NCI-H1436 (cell line): ENCODE measurements around the gene CD1C.
"Not testable (repeated sequence)": the region's sequence is repeated elsewhere in the genome, so short reads cannot be mapped to it uniquely, and the experiment has no call there.

Source experiments
- DNase-seq: peaks from one replicate; lab custom pipeline; 2025; lab: John Stamatoyannopoulos, UW

Gene CD1C

GRCh38 chr1:158289811-158290210, at the start of gene CD1C:
Gene CD1C (plus strand): TSS chr1:158289923. CDS start chr1:158290065, 142 bp downstream.
- no peak for DNase-seq

DNA sequence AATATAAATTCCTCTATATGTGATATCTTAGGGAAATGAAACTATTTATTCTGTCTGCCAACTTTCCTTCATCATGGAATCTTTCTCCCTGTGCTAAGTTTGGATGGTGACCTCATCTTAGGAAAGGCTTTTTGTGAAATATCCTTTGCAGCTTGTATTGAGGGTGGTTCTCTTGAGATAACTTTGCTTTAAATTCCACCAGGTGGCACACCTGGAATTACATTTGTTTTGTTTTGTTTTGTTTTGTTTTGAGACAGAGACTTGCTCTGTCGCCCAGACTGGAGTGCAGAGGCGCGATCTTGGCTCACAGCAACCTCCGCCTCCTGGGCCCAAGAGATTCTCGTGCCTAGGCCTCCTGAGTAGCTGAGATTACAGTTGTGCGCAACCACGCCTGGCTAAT, 43.1 kb upstream of the CD1C start:
- DNase-seq, result no peak

DNA sequence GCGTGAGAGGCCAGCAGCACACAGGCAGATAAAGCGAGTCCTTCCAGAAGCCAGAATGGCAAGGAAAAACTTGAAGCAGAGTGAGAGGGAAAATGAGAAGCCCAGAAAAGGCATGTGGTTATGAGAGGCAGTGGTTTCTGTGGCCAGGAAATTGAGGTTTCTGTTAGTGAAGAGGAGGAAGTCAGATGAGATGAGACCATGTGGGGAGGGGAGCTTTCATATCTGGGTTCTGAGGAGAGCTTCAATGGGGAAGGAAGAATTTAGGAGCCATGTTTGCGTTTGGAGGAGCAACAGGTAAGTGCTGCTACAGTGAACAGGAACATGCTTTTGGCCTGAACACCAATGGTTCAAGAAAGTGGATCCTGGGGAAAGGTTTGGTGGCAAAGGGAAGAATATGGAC, 41.6 kb upstream of the CD1C start:
- DNase-seq, result no peak

GRCh38 chr1:158248771-158249170, 41.0 kb upstream of the CD1C start:
- DNase-seq, result no peak

- DNase-seq, result no peak
These were observed 40.1 kb upstream of the CD1C start for GRCh38 chr1:158249646-158250045.

DNA sequence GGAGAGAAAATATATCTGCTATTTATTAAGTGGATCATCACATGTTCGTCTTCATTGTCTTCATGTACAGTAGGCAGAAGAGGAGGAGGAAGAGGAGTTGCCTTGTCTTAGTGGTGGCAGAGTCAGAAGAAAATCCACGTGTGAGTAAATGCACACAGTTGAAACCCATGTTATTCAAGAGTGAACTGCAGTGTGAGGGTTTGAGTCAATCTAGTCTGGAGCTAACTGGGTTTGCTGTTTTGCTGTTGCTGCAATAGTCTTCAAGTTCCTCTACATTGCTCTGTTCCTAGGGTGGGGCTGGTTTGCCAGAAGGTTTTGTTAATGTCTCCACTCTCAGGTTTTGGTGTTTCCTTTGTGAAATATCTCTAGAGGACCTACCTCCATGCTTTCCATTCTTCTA, 38.6 kb upstream of the CD1C start:
- no peak for DNase-seq

- DNase-seq, result no peak
These were observed 34.1 kb upstream of the CD1C start for GRCh38 chr1:158255656-158256055.

DNA sequence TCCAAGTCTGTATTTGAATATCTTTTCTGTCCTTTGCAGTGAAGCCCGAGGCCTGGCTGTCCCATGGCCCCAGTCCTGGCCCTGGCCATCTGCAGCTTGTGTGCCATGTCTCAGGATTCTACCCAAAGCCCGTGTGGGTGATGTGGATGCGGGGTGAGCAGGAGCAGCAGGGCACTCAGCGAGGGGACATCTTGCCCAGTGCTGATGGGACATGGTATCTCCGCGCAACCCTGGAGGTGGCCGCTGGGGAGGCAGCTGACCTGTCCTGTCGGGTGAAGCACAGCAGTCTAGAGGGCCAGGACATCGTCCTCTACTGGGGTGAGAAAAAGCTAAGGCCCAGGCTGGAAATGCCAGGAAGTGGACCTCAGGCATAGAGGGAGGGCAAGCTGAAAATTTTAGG, 33.0 kb upstream of the CD1C start:
- not testable (repeated sequence) for DNase-seq

DNA sequence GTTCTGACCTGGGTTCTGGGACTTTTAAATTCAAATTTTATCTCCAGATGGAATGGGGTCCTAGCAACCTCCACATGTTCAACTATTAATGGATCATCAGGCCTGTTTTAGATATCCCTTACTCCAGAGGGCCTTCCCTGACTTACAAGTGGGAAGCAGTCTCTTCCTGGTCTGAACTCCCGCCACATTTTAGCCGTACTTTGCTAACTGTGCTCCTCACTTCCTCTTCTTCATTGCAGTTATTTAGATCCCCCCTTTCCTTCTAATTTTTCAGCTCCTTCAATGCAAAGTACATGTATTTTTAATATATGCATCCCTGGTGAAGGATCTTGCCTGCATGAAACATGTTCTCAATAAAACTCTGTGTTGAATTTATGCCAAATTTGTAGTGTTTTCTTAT, 31.8 kb upstream of the CD1C start:
- DNase-seq, result no peak

GRCh38 chr1:158259117-158259516, 30.6 kb upstream of the CD1C start:
- DNase-seq, result no peak

DNA sequence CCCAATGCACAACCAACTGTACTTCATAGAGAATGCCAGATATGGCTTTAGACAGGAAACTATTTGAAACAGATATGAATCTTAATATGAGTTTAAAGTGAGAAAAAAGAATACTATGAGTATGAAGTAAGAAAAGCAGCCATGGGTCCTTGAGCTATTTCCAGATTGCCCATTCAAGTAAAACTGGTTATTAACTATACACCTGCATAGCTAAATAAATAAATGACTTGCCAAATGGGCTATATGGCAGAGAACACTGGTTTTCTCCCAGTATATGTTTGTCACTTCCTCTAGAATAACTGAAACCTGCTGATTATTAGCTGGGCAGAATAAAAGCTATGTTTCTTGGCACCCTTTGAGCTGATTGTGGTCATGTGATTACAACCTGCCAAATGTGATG, 17.0 kb upstream of the CD1C start:
- no peak for DNase-seq

GRCh38 chr1:158274797-158275196, 14.9 kb upstream of the CD1C start:
- no peak for DNase-seq

GRCh38 chr1:158282421-158282820, 7.3 kb upstream of the CD1C start:
- DNase-seq, result not testable (repeated sequence)

- DNase-seq, result no peak
These were observed 5.8 kb upstream of the CD1C start for GRCh38 chr1:158283965-158284364.

- DNase-seq, result no peak
These were observed 3.9 kb upstream of the CD1C start for GRCh38 chr1:158285756-158286241.

- DNase-seq, result no peak
These were observed 3.2 kb upstream of the CD1C start for GRCh38 chr1:158286487-158286886.

- DNase-seq, result no peak
These were observed 2.8 kb upstream of the CD1C start for GRCh38 chr1:158286941-158287346.

DNA sequence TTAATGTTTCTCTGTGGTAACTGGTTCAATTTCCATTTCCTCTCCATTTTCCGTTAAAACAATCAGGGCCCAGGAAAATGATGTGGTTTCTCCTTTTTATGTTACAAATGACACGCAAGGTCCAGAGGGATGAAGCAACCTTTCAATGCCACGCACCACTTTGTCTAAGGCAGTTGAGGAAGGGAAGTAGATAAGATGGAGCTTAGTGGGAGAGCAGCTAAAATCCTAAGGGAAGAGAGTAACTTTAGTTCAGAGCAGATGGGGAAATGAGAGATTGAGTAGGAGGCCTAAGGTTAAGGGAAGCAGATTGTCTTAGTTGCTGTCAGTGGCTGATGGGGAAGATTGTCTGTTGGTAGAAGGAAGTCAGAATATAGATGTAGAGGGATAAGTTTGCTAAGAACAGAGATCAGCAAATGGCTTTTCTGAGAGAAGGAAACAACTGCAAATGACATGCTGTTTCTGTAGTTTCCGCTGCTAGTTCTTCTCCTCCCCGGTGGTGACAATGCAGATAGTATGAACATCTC, 660 bp downstream of the CD1C start:
- no peak for DNase-seq

- DNase-seq, result no peak
These were observed 6.1 kb downstream of the CD1C start for GRCh38 chr1:158295791-158296190.

- no peak for DNase-seq
These were observed 20.9 kb downstream of the CD1C start for GRCh38 chr1:158310623-158311022.

- no peak for DNase-seq
These were observed 21.3 kb downstream of the CD1C start for GRCh38 chr1:158311066-158311465.

- DNase-seq, result no peak
These were observed 34.1 kb downstream of the CD1C start for GRCh38 chr1:158323866-158324265.

DNA sequence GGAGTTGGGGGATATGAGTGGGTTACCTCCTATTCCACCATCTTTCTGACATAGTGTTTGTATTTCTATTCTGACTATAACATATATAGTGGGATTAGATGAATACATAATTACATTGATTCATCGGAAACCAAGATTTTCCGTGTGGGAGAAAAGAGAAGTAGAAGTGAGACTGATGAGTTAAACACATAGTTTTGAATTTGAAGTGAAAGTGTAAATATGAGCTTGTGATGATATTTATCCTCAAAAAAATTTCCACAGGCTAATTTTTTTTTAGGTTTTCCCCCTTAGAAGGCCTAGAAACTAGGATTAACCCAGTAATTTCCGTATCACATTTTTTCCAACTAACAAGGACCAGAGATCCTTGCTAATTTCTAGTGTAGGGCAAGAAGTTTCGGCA, 34.7 kb downstream of the CD1C start:
- no peak for DNase-seq

- DNase-seq, result no peak
These were observed 37.8 kb downstream of the CD1C start for GRCh38 chr1:158327481-158327880.

GRCh38 chr1:158328426-158328825, 38.7 kb downstream of the CD1C start:
- DNase-seq, result no peak
